ENCODE data around the gene RAB31. TPM values are rescaled to one million over a fixed set of nuclear protein-coding genes. Genes with fewer than 3 reads are reported as not detected.
A peak's percentile ranks its signal among the peaks of the same experiment; 100 is the strongest.

The RAB31 gene
- total and polyA plus RNA-seq, 2 of the 13 experiments (the other 11 are each of a cell fraction or from before 2014, with no cell fraction given): 1.1 to 1.7 TPM

DNA sequence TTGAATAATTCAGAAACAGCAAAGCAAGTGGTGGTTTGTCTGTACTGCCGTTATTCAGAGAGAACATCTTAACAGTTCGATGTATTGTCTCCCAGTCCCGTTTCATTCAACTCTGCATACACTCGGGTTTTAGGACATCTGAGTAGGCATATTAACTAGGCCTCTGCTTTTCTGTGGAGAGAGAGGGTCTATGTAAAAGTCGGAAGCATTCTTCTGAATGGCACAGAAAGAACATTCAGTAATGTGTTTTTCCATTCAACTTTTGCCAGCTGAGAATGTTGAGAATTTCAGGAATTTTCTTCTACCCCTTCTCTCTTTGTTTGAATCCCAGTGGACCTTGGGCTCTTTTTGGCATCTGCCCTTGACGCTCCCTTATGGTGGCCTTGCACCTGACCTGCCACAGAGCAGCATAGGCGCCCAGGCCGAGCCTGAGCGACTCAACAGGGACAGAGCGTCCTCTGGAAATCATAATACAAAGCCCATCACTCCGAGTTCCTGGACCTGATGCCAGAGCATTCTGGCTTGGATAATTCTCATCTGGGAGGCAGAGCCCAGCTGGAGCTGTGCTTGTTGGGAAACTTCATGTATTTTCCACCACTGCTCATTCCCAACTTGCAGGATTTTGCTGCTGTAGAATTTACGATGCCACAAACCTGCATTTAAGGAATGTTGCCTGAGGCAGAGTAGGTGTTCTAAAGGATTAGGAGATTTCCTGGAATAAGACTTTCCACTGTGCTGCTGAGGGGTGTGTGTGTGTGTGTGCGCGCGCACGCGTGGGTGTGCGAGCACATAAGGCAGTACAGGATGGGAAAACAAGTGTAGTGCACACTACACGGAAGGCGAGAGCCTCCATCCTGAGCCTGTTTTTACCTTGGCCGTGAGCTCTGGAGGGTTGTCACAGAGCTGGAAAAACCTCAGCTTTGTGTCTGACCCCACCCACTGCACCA, 100.5 kb downstream of the RAB31 start (continued):
- TF ChIP-seq, protein P1, sequence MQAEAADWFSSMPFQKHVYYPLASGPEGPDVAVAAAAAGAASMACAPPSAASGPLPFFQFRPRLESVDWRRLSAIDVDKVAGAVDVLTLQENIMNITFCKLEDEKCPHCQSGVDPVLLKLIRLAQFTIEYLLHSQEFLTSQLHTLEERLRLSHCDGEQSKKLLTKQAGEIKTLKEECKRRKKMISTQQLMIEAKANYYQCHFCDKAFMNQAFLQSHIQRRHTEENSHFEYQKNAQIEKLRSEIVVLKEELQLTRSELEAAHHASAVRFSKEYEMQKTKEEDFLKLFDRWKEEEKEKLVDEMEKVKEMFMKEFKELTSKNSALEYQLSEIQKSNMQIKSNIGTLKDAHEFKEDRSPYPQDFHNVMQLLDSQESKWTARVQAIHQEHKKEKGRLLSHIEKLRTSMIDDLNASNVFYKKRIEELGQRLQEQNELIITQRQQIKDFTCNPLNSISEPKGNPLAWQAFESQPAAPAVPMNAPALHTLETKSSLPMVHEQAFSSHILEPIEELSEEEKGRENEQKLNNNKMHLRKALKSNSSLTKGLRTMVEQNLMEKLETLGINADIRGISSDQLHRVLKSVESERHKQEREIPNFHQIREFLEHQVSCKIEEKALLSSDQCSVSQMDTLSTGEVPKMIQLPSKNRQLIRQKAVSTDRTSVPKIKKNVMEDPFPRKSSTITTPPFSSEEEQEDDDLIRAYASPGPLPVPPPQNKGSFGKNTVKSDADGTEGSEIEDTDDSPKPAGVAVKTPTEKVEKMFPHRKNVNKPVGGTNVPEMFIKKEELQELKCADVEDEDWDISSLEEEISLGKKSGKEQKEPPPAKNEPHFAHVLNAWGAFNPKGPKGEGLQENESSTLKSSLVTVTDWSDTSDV (CRISPR knock-in tag; IDR thresholded peaks at IDR 0.05): no peak
- TF ChIP-seq NFIC (IDR thresholded peaks at IDR 0.05; ENCODE audit: low read length) (peak; percentile 56; the same call in 1 of the 2 replicates), ZNF530 (CRISPR knock-in tag; IDR thresholded peaks at IDR 0.05; ENCODE audit: low read depth) (no peak), ZNF598 (CRISPR knock-in tag; IDR thresholded peaks at IDR 0.05; ENCODE audit: borderline replicate concordance) (peak; percentile 69; the same call in 1 of the 2 replicates), ZNF484 (CRISPR knock-in tag; IDR thresholded peaks at IDR 0.05; ENCODE audit: borderline replicate concordance, low read depth) (no peak), SNRNP70 (IDR thresholded peaks at IDR 0.05; ENCODE audit: low read depth, low read length) (no peak), POLR2A (IDR thresholded peaks at IDR 0.05; ENCODE audit: insufficient read depth in 1 of 2, low read depth in 2 of 2, low read length in 2 of 2) (no peak), MEIS2 (CRISPR knock-in tag; IDR thresholded peaks at IDR 0.05) (0 out of 2 replicates have a peak, but pooled peaks have one; percentile 36), ZNF607 (CRISPR knock-in tag; IDR thresholded peaks at IDR 0.05; ENCODE audit: borderline replicate concordance) (no peak), KAT2B (IDR thresholded peaks at IDR 0.05; ENCODE audit: borderline replicate concordance, low read depth, low read length) (no peak), ZKSCAN5 (CRISPR knock-in tag; IDR thresholded peaks at IDR 0.05) (no peak), POGZ (CRISPR knock-in tag; IDR thresholded peaks at IDR 0.05) (peak; percentile 40; the same call in 1 of the 2 replicates), MIER2 (CRISPR knock-in tag; IDR thresholded peaks at IDR 0.05) (no peak), TBL1XR1 (IDR thresholded peaks at IDR 0.05; ENCODE audit: borderline replicate concordance, low read length, partially characterized antibody) (peak; percentile 92), THAP11 (CRISPR knock-in tag; IDR thresholded peaks at IDR 0.05) (peak; percentile 32; the same call in 1 of the 2 replicates), CBX1 (IDR thresholded peaks at IDR 0.05; ENCODE audit: low read depth) (no peak), RBM22 (optimal IDR thresholded peaks at IDR 0.05; ENCODE audit: low read length) (no peak), ZC3H13 (CRISPR knock-in tag; IDR thresholded peaks at IDR 0.05) (no peak), AGO2 (optimal IDR thresholded peaks at IDR 0.05; ENCODE audit: low read depth, low read length) (no peak), ZNF138 (CRISPR knock-in tag; IDR thresholded peaks at IDR 0.05; ENCODE audit: low read depth) (no peak), MATR3 (CRISPR knock-in tag; IDR thresholded peaks at IDR 0.05) (no peak), ETV6 (CRISPR knock-in tag; conservative IDR thresholded peaks at IDR 0.05) (no peak)
- TF ChIP-seq, protein P2, sequence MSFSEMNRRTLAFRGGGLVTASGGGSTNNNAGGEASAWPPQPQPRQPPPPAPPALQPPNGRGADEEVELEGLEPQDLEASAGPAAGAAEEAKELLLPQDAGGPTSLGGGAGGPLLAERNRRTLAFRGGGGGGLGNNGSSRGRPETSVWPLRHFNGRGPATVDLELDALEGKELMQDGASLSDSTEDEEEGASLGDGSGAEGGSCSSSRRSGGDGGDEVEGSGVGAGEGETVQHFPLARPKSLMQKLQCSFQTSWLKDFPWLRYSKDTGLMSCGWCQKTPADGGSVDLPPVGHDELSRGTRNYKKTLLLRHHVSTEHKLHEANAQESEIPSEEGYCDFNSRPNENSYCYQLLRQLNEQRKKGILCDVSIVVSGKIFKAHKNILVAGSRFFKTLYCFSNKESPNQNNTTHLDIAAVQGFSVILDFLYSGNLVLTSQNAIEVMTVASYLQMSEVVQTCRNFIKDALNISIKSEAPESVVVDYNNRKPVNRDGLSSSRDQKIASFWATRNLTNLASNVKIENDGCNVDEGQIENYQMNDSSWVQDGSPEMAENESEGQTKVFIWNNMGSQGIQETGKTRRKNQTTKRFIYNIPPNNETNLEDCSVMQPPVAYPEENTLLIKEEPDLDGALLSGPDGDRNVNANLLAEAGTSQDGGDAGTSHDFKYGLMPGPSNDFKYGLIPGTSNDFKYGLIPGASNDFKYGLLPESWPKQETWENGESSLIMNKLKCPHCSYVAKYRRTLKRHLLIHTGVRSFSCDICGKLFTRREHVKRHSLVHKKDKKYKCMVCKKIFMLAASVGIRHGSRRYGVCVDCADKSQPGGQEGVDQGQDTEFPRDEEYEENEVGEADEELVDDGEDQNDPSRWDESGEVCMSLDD (CRISPR knock-in tag; IDR thresholded peaks at IDR 0.05; ENCODE audit: borderline replicate concordance): no peak
- TF ChIP-seq, protein P3, sequence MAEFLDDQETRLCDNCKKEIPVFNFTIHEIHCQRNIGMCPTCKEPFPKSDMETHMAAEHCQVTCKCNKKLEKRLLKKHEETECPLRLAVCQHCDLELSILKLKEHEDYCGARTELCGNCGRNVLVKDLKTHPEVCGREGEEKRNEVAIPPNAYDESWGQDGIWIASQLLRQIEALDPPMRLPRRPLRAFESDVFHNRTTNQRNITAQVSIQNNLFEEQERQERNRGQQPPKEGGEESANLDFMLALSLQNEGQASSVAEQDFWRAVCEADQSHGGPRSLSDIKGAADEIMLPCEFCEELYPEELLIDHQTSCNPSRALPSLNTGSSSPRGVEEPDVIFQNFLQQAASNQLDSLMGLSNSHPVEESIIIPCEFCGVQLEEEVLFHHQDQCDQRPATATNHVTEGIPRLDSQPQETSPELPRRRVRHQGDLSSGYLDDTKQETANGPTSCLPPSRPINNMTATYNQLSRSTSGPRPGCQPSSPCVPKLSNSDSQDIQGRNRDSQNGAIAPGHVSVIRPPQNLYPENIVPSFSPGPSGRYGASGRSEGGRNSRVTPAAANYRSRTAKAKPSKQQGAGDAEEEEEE (CRISPR knock-in tag; IDR thresholded peaks at IDR 0.05; ENCODE audit: borderline replicate concordance): no peak
